Measurements from ENCODE around the gene CDON. TPM values are rescaled to one million over a fixed set of nuclear protein-coding genes. Genes with fewer than 3 reads are reported as not detected.
A peak's percentile ranks its signal among the peaks of the same experiment; 100 is the strongest.
"Not testable (repeated sequence)": the region's sequence is repeated elsewhere in the genome, so short reads cannot be mapped to it uniquely, and the experiment has no call there.

The CDON gene
- total RNA-seq, 2 experiments from 2014 or later: 3.2 to 4.0 TPM

DNA sequence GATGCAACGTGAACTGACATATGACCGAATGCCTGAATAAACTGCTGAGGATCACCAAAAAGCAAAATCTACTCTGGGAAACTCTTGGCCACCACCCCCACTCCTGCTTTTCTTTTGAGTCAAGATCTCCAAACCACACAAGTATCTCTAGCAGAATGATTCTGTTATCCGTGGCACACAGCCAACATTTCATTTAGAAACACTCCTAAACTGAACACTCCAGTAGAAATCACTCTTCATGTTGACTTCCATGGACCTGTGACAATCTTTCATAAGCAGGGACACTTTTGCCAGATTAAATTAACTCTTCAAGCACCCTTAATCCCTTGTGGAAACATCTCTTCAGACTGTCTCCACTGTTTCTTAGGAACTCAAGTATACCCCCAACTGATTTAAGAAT is 72.4 kb downstream of the CDON start:
- CTCF ChIA-PET: no interaction called here
- intact Hi-C loops (cut with micrococcal nuclease): no loop called here
- H3K27ac Mint-ChIP-seq: no peak overlapping the region
- no peak for ATAC-seq
- H3K36me3 Mint-ChIP-seq (ENCODE audit: low read depth): no peaks in the 10 kb centered on the region
- peaks cover 5% of the 10 kb centered on the region for H3K4me1 Mint-ChIP-seq (ENCODE audit: low read depth)
- DNase-seq: peak; percentile 15
- H3K9me3 Mint-ChIP-seq: no peaks in the 10 kb centered on the region
- H3K27me3 Mint-ChIP-seq: no peaks in the 10 kb centered on the region
- TF ChIP-seq, protein P1, sequence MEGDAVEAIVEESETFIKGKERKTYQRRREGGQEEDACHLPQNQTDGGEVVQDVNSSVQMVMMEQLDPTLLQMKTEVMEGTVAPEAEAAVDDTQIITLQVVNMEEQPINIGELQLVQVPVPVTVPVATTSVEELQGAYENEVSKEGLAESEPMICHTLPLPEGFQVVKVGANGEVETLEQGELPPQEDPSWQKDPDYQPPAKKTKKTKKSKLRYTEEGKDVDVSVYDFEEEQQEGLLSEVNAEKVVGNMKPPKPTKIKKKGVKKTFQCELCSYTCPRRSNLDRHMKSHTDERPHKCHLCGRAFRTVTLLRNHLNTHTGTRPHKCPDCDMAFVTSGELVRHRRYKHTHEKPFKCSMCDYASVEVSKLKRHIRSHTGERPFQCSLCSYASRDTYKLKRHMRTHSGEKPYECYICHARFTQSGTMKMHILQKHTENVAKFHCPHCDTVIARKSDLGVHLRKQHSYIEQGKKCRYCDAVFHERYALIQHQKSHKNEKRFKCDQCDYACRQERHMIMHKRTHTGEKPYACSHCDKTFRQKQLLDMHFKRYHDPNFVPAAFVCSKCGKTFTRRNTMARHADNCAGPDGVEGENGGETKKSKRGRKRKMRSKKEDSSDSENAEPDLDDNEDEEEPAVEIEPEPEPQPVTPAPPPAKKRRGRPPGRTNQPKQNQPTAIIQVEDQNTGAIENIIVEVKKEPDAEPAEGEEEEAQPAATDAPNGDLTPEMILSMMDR (IDR thresholded peaks at IDR 0.05): no peak
- POLR2A ChIA-PET: no interaction called here
- H3K4me3 Mint-ChIP-seq: no peak overlapping the region

DNA sequence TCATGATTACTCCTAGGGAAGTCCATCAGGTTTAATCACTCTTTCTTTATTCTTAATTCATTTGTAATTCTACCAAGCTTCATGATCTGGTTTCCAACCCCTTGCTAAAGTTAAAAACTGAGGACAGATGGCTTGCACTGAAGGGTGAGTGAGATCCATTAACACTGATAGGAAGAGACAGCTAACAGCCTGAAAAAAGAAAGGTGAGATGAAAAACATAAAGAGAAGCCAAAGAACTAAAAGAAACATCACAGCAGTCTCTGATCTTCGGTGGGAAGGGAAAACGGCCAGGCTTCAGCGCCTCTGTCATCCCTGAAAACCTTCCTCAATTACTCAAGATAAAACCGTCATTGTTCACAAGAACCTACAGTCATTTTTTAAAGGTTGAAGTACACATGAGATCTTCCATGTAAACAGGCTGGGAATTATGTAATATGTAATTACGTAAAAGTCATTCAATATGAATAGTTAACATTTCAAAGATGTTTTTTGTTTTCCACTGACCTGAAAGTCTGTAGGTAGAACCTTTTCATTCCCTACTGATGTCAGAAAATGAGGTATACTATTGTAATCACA is 75.5 kb downstream of the CDON start:
- TF ChIP-seq, protein P1 (IDR thresholded peaks at IDR 0.05): no peak
- intact Hi-C loops (cut with micrococcal nuclease): no loop called here
- H3K27me3 Mint-ChIP-seq: no peaks in the 10 kb centered on the region
- ChIA-PET CTCF (no interaction called here), POLR2A (no interaction called here)
- peaks cover 2% of the 10 kb centered on the region for H3K4me1 Mint-ChIP-seq (ENCODE audit: low read depth)
- no peaks in the 10 kb centered on the region for H3K9me3 Mint-ChIP-seq
- no peak overlapping the region for H3K4me3 Mint-ChIP-seq
- ATAC-seq (no peak), DNase-seq (no peak)
- no peaks in the 10 kb centered on the region for H3K36me3 Mint-ChIP-seq (ENCODE audit: low read depth)
- no peak overlapping the region for H3K27ac Mint-ChIP-seq

DNA sequence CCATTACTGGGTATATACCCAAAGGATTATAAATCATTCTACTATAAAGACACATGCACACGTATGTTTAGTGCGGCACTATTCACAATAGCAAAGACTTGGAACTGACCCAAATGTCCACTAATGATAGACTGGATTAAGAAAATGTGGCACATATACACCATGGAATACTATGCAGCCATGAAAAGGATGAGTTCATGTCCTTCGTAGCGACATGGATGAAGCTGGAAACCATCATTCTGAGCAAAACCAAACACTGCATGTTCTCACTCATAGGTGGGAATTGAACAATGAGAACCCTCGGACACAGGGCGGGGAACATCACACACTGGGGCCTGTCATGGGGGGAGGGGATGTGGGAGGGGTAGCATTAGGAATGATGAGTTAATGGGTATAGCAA is 76.7 kb downstream of the CDON start:
- H3K36me3 Mint-ChIP-seq (ENCODE audit: low read depth); H3K27ac Mint-ChIP-seq; CTCF ChIA-PET; ATAC-seq; DNase-seq; intact Hi-C loops (cut with micrococcal nuclease); H3K4me1 Mint-ChIP-seq (ENCODE audit: low read depth); H3K4me3 Mint-ChIP-seq; H3K27me3 Mint-ChIP-seq; H3K9me3 Mint-ChIP-seq; POLR2A ChIA-PET: not testable (repeated sequence)

DNA sequence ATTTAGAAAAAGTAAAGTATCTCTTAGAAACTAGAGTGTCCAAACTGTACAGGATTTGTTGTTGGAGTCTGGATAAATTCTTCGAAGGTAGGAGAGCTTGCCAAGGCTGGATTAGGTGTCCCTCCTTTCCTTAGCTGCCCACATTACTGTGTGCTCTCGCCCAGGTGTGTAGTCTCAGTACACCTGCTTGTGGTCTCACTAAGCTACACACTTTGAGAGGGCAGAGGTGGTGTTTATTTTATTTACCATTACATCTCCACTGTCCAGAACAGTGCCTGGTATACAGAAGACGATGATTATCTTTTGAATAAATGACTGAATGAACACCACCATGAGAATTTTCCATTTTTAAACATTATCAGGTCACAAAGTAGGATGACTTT is 80.3 kb downstream of the CDON start:
- Mint-ChIP-seq H3K36me3 (ENCODE audit: low read depth) (no peaks in the 10 kb centered on the region), H3K27ac (no peak overlapping the region), H3K9me3 (no peaks in the 10 kb centered on the region), H3K27me3 (no peaks in the 10 kb centered on the region), H3K4me1 (ENCODE audit: low read depth) (no peaks in the 10 kb centered on the region), H3K4me3 (no peak overlapping the region)
- TF ChIP-seq, protein P1 (IDR thresholded peaks at IDR 0.05): no peak
- no peak for ATAC-seq
- DNase-seq: no peak
- intact Hi-C loops (cut with micrococcal nuclease): no loop called here
- ChIA-PET POLR2A (no interaction called here), CTCF (no interaction called here)

DNA sequence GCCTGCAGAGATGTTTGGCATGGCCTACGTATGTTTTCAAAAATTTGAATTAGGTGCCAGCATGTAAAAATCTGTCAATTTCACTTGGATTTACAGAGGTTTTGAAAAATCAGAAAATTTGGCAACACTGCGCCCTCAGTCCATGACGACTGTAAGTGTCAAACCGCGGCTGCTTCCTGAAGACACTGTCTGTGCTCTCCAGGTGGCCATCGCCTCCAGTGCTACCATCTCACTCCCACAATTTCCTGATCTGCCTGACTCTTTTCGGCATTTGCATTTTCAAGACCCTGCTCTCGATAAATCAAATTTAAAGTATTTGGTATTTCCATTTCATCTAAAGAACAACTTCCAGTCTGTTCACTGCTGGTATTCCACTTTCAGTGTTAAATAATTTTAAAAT is 82.2 kb downstream of the CDON start:
- H3K27me3 Mint-ChIP-seq: no peaks in the 10 kb centered on the region
- CTCF ChIA-PET: no interaction called here
- no peak overlapping the region for H3K27ac Mint-ChIP-seq
- intact Hi-C loops (cut with micrococcal nuclease): no loop called here
- no peaks in the 10 kb centered on the region for H3K4me1 Mint-ChIP-seq (ENCODE audit: low read depth)
- DNase-seq: no peak
- no peak for ATAC-seq
- POLR2A ChIA-PET: no interaction called here
- TF ChIP-seq, protein P1 (IDR thresholded peaks at IDR 0.05): no peak
- H3K9me3 Mint-ChIP-seq: no peaks in the 10 kb centered on the region
- no peaks in the 10 kb centered on the region for H3K36me3 Mint-ChIP-seq (ENCODE audit: low read depth)
- H3K4me3 Mint-ChIP-seq: no peak overlapping the region

DNA sequence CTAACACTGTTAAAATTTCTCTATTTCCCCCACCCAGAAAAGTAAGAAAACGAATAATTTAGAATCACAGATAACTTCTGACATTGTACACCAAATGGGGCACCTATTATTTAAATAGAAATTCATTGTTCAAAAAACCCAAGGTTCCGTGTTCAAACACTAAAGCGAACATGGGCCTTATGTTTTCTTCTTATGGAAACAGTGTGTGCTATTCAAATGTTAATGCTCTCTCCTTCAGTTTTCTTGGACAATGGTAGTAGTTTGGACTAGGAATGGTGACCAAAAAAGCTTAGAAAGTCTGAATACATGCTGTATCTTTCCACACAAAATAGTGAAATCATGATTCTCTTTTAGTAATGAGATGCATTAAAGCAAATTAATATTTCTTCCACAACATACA is 83.2 kb downstream of the CDON start:
- H3K27me3 Mint-ChIP-seq: no peaks in the 10 kb centered on the region
- intact Hi-C loops (cut with micrococcal nuclease): no loop called here
- TF ChIP-seq, protein P1 (IDR thresholded peaks at IDR 0.05): no peak
- ChIA-PET POLR2A (no interaction called here), CTCF (no interaction called here)
- H3K4me3 Mint-ChIP-seq: no peak overlapping the region
- H3K9me3 Mint-ChIP-seq: no peaks in the 10 kb centered on the region
- no peaks in the 10 kb centered on the region for H3K36me3 Mint-ChIP-seq (ENCODE audit: low read depth)
- H3K4me1 Mint-ChIP-seq (ENCODE audit: low read depth): no peaks in the 10 kb centered on the region
- H3K27ac Mint-ChIP-seq: no peak overlapping the region
- ATAC-seq (no peak), DNase-seq (no peak)
